ENCODE measurements around the gene VTI1B. TPM values are rescaled to one million over a fixed set of nuclear protein-coding genes. Genes with fewer than 3 reads are reported as not detected.

Gene VTI1B
- total RNA-seq, 1 donor from 2014 or later: 122 TPM

DNA sequence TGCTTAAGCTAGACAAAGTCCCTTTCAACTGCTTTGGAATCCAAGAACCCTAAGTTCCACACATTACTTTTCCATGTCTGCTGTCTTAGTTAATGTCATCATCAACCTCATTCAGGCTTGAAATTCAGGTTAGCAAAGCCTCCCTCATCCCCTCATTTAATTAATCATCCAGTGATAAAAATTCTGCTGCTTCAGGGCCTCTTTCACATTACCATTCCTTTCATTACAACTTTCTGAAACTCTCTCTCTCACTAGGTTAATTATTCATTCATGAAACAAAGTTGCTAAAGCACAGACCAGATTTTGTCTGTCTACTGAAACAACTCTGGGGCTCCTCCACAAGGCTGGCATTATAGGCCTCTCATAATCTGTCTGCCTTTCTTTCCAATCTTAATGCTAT is 9.4 kb upstream of the VTI1B start:
- Histone ChIP-seq H3K4me1 (no peaks in the 10 kb centered on the region), H3K27me3 (no peaks in the 10 kb centered on the region), H3K27ac (no peak overlapping the region), H3K9me3 (no peaks in the 10 kb centered on the region), H3K4me3 (no peak overlapping the region), H3K36me3 (peaks cover 58% of the 10 kb centered on the region)
- intact Hi-C loops (cut with DNase I): no loop called here
- TF ChIP-seq, protein P1, sequence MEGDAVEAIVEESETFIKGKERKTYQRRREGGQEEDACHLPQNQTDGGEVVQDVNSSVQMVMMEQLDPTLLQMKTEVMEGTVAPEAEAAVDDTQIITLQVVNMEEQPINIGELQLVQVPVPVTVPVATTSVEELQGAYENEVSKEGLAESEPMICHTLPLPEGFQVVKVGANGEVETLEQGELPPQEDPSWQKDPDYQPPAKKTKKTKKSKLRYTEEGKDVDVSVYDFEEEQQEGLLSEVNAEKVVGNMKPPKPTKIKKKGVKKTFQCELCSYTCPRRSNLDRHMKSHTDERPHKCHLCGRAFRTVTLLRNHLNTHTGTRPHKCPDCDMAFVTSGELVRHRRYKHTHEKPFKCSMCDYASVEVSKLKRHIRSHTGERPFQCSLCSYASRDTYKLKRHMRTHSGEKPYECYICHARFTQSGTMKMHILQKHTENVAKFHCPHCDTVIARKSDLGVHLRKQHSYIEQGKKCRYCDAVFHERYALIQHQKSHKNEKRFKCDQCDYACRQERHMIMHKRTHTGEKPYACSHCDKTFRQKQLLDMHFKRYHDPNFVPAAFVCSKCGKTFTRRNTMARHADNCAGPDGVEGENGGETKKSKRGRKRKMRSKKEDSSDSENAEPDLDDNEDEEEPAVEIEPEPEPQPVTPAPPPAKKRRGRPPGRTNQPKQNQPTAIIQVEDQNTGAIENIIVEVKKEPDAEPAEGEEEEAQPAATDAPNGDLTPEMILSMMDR (IDR thresholded peaks at IDR 0.05): no peak
- ATAC-seq (no peak), DNase-seq (no peak)

DNA sequence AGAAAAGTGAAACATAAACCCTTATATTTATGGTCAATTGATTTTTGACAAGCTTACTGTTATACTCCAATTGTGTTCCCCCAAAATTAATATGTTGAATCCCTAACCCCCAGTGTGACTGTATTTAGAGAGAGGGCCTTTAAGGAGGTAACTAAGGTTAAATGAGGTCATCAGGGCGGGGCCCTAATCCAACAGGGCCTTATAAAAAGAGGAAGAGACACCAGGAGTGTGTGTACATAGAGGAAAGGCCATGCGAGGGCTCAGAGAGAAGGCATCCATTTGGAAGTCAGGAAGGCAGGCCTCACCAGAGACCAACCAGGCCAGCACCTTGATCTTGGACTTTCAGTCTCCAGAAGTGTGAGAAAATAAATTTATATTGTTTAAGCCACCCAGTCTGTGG is 6.5 kb upstream of the VTI1B start:
- Histone ChIP-seq H3K4me1 (no peaks in the 10 kb centered on the region), H3K36me3 (peaks cover 46% of the 10 kb centered on the region), H3K27me3 (no peaks in the 10 kb centered on the region), H3K4me3 (no peak overlapping the region), H3K9me3 (no peaks in the 10 kb centered on the region), H3K27ac (no peak overlapping the region)
- peak; percentile 90 for ATAC-seq
- TF ChIP-seq, protein P1 (IDR thresholded peaks at IDR 0.05): no peak
- DNase-seq: no peak
- intact Hi-C loops (cut with DNase I): no loop called here

DNA sequence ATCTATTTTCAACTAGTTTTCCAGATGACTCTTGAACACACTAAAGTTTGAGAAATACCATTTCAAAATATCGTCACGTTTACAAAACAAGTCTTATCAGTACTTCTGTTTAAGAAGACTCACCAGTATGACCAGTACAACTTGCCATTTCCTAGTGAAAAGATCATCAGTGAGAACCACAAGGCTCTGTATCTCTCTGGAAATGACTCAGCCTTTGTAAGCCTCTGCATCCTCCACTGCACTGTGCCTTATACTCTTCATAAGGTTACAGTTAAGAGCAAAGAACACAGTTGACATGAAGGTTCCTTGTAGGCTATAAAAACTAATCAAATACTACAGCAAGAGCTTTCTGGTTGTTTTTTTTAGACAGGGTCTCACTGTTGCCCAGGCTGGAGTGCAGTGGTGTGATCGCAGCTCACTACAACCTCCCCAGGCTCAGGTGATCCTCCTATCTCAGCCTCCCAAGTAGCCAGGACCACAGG is 5.7 kb upstream of the VTI1B start:
- H3K27ac ChIP-seq: peak overlapping the region; percentile 1
- no peak for DNase-seq
- H3K4me1 ChIP-seq: peaks cover 4% of the 10 kb centered on the region
- ATAC-seq: peak; percentile 64
- intact Hi-C loops (cut with DNase I): no loop called here
- no peak overlapping the region for H3K4me3 ChIP-seq
- H3K36me3 ChIP-seq: peaks cover 38% of the 10 kb centered on the region
- no peaks in the 10 kb centered on the region for H3K27me3 ChIP-seq
- TF ChIP-seq, protein P1 (IDR thresholded peaks at IDR 0.05): no peak
- no peaks in the 10 kb centered on the region for H3K9me3 ChIP-seq

DNA sequence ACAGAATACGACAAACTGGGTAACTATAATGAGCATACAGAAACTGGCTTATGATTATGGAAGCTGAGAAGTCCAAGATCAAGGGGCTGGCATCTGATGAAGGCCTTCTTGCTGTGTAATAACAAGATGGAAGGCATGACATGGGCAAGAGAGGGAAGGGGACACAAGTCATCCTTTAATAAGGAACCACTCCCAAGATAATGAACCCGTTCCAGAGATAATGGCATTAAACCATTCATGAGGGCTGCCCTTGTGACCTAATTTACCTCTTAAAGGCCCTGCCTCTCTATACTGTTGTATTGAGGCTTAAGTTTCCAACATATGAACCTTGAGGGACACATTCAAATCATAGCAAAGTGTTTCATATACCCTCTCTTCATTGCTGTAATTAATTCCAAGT is 4.6 kb upstream of the VTI1B start:
- intact Hi-C loops (cut with DNase I): no loop called here
- TF ChIP-seq, protein P1 (IDR thresholded peaks at IDR 0.05): no peak
- Histone ChIP-seq H3K36me3 (peaks cover 28% of the 10 kb centered on the region), H3K27ac (no peak overlapping the region), H3K4me3 (no peak overlapping the region), H3K9me3 (no peaks in the 10 kb centered on the region), H3K4me1 (peaks cover 5% of the 10 kb centered on the region), H3K27me3 (no peaks in the 10 kb centered on the region)
- ATAC-seq (no peak), DNase-seq (no peak)

DNA sequence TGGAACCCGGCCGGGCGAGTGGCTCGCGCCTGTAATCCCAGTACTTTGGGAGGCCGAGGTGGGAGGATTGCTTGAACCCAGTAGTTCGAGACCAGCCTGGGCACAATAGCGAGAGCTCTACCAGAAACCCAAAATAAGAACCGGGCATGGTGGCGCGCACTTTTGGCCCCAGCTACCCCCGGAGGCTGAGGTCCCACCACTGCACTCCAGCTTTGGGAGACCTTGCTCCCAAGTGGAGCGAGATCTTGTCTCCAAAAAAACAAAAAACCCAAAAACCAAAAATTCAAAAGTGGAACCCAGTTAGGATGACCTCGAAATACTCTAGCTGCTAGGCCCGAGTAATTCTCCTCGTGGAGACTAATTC is 769 bp upstream of the VTI1B start:
- no peak for DNase-seq
- peaks cover 9% of the 10 kb centered on the region for H3K36me3 ChIP-seq
- H3K27ac ChIP-seq: peak overlapping the region; percentile 100
- H3K9me3 ChIP-seq: no peaks in the 10 kb centered on the region
- H3K4me1 ChIP-seq: peaks cover 32% of the 10 kb centered on the region
- TF ChIP-seq, protein P1 (IDR thresholded peaks at IDR 0.05): no peak
- intact Hi-C loops (cut with DNase I): no loop called here
- no peaks in the 10 kb centered on the region for H3K27me3 ChIP-seq
- ATAC-seq: no peak
- peak overlapping the region; percentile 98 for H3K4me3 ChIP-seq

DNA sequence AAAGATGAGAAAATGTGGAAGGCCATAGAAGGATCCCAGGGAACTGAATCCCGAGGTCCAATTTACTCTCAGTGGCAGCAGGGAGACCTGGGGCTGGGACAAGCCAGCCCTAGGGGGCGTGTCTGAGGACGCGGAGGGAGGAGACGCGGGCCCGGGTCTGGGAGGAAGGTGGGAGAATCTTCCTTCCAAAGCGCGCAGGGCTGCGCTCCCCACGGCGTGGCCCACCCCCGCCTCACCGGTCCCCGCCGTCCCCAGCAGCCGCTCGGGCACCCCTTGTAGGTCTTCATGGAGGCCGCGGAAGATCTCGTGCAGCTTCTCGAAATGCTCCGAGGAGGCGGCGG is 323 bp downstream of the VTI1B start:
- TF ChIP-seq, protein P1 (IDR thresholded peaks at IDR 0.05): peak; percentile 26
- H3K4me1 ChIP-seq: peaks cover 32% of the 10 kb centered on the region
- no peaks in the 10 kb centered on the region for H3K9me3 ChIP-seq
- peak overlapping the region; percentile 100 for H3K27ac ChIP-seq
- intact Hi-C loops (cut with DNase I): no loop called here
- peaks cover 9% of the 10 kb centered on the region for H3K36me3 ChIP-seq
- peak; percentile 85 for ATAC-seq
- peak overlapping the region; percentile 98 for H3K4me3 ChIP-seq
- no peaks in the 10 kb centered on the region for H3K27me3 ChIP-seq
- peak; percentile 87 for DNase-seq

All from upper lobe of right lung (tissue), 1 donor.